ENCODE results near the gene KRTAP5-7.

DNA sequence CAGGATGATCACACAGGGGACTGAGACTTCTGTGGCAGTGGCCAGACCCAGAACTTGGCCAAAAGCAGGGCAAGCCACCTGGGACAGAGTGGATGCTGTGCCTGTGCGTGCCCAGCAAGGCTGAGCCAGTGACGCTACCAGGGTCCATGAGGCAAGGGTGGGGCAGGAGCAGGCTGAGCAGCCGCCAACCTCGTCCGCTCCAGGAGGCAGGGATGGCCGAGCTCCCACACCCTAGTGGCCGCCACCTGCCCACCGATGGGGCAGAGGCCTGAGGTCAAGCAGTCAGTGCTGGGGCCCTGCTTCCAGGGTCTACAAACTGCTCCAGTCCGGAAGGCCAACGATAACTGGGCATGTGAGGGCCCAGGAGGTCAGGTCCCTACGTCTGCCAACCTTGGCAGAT lies 28.4 kb downstream of the KRTAP5-7 start:
- no peak for TF ChIP-seq POLR2AphosphoS5 (IDR thresholded peaks at IDR 0.05; ENCODE audit: low read depth, low read length)
- no peak for TF ChIP-seq SIN3A (IDR thresholded peaks at IDR 0.05; ENCODE audit: low read depth)
- no peak for TF ChIP-seq EZH2 (IDR thresholded peaks at IDR 0.05)
- TF ChIP-seq, protein P1, sequence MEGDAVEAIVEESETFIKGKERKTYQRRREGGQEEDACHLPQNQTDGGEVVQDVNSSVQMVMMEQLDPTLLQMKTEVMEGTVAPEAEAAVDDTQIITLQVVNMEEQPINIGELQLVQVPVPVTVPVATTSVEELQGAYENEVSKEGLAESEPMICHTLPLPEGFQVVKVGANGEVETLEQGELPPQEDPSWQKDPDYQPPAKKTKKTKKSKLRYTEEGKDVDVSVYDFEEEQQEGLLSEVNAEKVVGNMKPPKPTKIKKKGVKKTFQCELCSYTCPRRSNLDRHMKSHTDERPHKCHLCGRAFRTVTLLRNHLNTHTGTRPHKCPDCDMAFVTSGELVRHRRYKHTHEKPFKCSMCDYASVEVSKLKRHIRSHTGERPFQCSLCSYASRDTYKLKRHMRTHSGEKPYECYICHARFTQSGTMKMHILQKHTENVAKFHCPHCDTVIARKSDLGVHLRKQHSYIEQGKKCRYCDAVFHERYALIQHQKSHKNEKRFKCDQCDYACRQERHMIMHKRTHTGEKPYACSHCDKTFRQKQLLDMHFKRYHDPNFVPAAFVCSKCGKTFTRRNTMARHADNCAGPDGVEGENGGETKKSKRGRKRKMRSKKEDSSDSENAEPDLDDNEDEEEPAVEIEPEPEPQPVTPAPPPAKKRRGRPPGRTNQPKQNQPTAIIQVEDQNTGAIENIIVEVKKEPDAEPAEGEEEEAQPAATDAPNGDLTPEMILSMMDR (IDR thresholded peaks at IDR 0.05 in 2 of 3, conservative IDR thresholded peaks at IDR 0.05 in 1 of 3; ENCODE audit: borderline replicate concordance in 1 of 3, insufficient read depth in 1 of 3, low read depth in 2 of 3, low read length in 2 of 3): no peak
- no peak for TF ChIP-seq EZH2phosphoT487 (IDR thresholded peaks at IDR 0.05; ENCODE audit: borderline replicate concordance)
